Stimulated activated CD8-positive, alpha-beta memory T cell treated with anti-CD3 and anti-CD28 coated beads, Interleukin-15, amount 100 ng/mL, for 4 hours (primary cell): ENCODE results near the gene BEX2.
"Not testable (repeated sequence)": the region's sequence is repeated elsewhere in the genome, so short reads cannot be mapped to it uniquely, and the experiment has no call there.

Experiments
- DNase-seq, 2 donors: peaks; one replicate each; pipeline ENCODE4 v3.0.0-alpha.2; 2020; ENCODE audit warnings: low read depth in 2 of 2

The BEX2 gene

DNA sequence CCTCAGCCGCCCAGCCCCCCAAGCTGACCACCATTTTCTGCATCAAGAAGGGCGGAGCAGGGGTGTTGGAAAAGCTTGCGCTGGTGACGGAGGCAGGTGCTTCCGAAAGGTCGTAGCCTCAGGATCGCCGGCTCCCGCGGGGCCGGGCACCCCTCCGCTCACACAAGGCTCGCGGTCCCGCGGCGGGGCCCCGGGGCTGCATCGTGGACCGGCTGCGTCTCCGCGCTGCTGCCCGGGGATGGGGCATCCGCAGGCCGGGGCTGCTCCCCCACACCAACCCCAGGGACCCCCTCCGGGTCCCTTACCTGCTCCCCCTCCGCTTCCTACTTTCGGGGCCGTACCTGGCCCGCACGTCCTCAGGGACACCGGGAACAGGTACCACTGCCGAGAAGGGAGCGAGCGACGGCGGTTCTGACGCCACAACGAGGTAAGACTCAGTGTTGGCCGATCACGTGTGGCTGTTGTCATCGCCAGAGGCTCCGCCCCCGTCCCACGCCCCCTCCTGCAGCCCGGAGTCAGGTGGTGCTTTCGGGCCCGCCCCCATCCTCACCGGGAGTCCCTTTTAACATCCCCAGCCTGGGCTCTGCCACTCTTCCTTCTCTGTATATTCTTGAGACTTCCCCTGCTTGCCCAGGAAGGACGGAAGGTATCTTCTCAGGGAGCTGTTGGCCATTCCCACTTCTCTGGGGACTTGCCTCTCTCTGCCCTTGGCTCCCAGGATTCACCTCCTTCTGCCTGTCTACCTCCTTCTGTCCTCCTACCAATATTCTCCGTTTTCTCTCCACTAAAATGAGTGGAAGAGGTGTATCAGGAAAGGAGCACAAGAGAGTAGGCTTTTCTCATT lies at the start of gene BEX2:
Gene BEX2 (minus strand): TSS at position 436 of the 844 bp plus-strand sequence. CDS start 1,014 bp downstream, outside the sequence.
- DNase-seq = peak; percentile 64 to 75

DNA sequence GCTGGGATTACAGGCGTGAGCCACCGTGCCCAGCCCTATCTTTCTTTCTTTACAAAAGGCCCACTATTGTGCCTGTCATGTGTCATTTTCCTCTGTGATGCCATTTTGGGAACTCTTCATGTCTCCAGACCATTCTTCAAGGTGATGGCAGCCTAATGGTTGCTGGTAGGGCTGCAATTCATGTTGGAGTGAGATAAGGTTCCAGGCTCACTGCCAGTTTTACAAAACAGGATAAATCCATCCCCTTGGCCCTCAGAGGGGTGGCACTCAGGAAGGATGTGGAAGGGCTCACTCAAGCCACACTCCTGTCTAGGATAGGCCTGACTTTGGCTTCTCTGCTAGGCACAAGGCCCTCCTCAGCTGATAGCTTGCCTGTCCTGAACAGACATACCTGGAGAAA lies 49.3 kb upstream of the BEX2 start:
- no peak for DNase-seq

DNA sequence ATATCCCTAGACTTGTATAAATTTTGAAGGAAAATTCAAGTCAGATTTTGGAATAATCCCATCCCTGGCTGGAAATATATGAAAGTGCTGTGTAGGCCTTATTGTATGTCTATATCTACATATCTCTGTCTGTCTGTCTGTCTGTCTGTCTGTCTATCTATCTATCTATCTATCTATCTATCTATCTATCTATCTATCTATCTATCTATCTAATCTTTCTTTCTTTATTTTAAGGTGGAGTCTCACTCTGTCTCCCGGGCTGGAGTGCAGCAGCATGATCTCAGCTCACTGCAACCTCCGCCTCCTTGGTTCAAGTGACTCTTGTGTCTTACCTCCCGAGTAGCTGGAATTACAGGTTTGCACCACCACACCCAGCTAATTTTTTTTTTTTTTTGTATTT lies 48.8 kb upstream of the BEX2 start:
- DNase-seq = not testable (repeated sequence)

DNA sequence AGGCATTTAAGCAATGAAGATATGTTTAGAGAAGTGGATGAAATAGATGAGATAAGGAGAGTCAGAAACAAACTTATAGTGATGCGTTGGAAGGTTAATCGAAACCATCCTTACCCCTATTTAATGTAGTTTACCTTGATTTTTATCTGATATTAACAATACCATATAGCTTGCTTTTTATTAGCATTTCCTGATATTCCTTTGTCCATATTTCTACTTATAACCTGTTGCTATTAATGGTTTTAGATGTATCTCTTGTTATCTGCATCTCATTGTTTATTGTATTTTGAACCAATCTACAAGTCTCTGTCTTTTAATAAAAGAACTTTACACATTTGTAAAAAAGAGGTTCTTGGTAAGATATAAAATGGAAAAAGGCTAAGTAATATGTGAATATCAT lies 47.1 kb upstream of the BEX2 start:
- no peak for DNase-seq

DNA sequence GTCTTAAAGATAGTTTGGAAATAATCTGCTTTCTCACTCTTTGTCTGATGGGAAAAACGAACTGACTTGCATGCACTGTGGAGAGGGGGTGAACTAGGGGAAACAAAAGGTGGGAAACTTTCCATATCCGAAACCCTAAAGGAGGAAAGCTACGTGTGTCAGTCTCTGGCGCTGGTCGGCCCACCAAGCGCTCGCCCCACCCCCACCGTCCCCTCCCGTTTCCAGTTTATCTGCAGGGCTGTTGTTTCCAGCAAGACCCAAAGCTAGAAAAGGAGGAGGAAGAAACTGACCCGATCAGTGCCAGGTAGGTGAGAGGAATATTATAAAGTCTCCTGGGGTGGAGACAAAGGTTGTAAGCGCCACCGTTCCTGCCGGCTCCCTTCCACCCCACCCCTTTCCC lies 46.1 kb upstream of the BEX2 start:
- no peak for DNase-seq

DNA sequence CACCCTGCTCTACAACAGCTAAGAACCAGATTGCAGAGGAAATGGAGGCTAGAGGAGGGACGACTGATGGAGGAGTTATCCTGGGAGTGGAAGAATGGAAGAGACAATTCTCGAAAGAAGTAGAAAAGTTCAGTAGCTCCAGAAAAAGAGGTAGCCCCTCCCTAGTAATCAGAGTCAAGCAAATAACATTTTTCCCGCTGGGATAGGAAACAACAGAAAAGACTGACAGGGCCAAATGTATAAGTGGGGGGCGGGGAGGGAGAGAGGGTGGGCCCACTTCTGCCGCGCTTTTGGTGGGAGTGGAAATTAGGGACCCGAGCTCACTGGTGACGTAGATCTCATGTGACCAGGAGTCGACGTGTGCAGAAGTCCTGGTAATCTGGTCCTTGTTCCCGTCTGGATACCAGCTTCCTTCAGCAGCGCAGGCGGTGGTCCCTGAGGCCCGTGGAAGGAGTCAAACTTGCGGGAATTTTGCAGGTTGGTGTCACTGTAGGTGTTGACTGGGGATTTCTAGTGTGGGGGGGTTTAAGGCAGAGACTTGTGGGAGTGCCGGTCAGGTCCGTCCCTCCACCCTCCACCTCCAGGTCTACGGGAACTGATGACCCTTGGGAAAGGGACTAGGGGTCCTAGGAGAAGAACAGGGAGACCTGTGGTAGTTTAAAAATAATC lies 45.5 kb upstream of the BEX2 start, which contains the start of gene TCEAL9:
Gene TCEAL9 (plus strand): TSS at position 377 of the 669 bp plus-strand sequence. CDS start 1,179 bp downstream, outside the sequence.
- no peak for DNase-seq

DNA sequence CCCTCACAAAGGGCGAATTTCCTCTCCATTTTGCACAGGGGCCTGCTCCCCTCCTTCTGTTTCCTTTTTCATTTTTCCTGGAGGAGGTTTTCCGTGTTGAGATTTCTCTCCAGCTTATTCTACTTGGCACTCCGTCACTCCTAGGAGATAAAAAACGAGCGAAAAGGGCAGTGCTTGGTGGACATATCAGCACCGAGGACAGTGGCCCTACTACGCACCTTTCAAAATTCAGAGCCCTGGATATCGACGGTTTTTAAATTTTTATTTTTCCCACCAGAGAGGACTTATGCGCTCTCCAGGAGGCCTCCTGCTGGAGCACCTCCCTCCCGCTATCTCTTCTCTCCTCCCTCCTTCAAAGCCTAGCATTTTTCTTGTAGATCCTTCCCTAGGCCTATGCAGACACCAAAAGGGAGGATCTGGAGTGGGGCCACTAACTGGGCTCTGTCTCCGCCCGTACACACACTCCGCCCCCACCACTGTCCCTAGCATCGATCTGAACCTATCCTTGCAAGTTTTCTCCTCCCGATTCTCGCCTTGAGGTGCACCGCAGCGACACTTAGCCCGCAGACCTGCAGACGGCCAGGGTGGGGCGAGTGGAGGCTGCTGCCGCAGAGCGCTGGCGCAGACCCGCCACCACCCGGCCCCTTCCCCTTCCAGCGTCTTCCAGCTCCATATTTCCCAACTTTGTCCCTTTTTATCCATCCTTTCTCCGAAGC lies 37.0 kb upstream of the BEX2 start:
- DNase-seq = no peak

DNA sequence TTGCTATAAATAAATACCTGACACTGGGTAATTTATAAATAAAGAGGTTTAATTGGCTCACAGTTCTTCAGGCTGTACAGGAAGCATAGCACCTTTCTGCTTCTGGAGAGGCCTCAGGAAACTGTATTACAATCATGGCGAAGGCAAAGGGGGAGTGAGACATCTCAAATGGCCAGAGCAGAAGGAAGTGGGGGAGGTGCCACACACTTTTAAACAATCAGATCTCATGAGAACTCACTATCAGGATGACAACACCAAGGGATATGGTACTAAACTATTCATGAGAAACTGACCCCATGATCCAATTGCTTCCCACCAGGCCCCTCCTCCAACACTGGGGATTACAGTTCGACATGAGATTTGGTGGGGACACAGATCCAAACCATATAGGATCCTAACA lies 33.8 kb upstream of the BEX2 start:
- DNase-seq = no peak

DNA sequence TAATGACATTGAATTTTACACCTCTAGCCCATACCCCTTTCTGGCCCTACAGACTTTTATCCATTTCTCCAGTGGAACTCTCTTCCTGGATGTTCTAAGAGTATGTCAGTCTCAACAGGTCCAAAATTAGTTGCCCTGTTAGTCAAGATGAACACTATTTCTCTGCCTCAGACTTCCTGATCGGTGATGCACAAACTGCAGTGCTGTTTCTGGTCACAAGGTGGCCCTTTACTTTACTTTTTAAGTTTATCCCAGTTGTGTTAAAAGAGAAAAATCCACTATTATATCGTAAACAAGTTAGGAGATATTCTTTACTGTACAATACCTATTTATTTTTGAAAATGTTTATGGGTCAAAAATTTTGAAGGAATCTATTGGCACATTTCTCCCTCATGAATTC lies 32.3 kb upstream of the BEX2 start:
- DNase-seq = peak in 1 of 2 donors; percentile 1

DNA sequence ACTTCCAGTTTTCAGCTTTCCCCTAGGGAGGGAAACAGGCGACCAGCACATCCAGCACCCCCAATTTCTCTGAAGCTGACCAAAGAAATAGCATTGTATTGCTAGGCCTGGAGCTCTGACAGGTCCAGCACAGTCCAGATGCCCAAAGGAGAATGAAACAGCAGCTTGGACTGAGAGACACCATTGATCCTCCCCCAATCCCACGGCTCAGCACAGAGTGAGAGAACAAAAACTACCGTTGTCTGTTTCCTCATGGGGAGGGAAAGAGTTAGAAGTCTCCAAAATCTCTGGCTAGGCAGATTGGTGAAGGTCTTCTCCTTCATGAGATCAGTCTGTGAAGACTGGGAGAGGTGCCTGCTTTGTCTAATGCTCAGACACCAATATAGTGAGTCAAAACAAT lies 27.9 kb upstream of the BEX2 start:
- no peak for DNase-seq

DNA sequence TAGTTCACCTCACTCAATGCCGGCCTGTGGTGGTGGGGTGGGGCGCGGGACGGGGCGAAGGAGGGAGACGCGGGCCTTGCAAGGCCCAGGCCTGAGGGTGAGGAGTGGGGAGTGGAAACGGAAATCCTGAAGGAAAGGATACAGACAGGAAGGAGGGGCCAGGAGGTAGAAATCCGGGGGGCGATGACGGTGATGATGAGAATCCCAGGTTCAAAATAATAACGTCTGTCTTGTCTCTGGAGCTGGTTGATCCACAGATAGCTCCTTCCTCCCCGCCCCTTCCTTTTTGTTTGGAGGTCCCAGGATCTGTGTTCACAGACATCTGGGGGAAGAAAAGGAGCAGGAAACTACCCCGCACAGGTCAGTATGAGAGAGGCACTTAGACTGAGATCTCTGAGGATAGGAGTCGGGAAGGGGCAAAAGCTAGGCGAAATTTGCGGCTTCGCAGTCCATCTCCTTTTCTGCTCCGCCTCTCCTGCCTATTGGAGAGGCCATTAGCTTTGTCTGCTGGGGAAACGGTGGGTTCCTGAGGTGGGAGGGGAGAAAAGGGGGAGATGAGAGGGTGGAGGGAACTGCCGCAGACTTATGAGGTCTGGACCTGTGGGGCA lies 20.0 kb upstream of the BEX2 start:
- DNase-seq = no peak

DNA sequence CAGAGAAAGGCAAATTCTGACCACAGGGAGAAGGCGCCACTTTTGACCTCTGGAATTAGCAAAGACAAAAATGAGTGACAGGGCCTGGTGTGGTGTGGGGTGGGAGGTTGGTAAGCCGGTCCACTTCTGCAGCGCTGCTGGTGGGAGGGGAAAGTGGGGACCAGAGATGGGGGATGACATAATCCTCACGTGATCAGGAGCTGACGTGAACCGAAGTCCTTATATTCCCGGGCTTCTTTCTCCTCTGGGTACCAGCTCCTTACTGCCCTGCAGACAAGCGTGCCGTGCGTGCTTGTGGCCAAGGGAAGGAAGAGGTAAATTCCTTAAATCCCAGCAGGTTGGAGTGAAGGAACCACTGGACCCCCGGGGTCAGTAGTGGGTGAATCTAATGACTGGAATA lies 19.2 kb upstream of the BEX2 start, which contains the start of gene TCEAL7:
Gene TCEAL7 (plus strand): TSS at position 249 of the 400 bp plus-strand sequence. CDS start 1,165 bp downstream, outside the sequence.
- DNase-seq = no peak

DNA sequence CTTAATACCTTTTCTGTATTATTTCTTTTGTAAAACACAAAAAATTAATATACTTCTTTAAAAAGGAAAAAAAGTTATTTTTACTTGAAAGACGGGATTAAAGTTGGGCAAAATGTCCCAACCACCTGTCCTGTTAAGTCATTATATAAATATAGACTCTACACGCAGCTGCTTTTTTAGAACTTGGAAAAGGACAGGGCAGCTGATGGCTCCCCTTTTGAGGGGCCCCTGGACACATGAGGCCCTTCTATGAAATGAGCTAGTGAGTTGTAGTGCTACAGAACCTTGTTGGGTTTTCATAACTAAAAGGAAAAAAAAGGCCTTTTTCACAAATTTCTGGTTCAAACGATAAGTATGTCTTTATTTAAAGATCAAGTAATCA lies 600 bp upstream of the BEX2 start:
- no peak for DNase-seq

DNA sequence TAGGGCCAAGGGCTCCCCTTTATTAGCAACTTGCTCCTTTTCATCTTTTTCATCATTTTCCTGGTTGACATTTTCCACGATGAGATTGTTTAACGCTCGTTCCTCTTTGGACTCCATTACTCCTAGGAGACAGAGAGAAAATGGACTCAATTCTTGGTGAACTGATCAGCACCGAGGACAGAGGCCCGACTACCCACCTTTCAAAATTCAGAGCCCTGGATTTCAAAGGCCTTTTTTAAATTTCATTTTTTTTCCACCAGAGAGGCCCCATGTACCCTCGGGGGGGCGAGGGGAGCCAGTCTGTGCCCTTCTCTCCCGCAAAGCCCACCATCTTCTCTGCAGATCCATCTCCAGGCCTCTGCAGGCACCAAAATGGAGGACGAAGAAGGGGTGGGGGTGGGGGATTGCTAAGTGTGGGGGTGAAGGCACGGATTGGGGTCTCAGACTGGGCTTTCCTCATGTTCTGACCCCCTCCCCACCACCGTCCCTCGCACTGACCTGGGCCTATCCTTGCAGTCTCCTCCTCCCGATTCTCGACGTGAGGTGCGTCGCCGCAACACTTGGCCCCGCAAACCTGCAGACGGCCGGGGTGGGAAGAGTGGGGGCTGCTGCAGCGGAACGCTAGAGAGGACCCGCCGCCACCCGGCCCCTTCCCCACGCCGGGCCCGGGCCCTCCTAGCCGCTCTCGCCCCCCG lies 783 bp downstream of the BEX2 start:
- DNase-seq = no peak

DNA sequence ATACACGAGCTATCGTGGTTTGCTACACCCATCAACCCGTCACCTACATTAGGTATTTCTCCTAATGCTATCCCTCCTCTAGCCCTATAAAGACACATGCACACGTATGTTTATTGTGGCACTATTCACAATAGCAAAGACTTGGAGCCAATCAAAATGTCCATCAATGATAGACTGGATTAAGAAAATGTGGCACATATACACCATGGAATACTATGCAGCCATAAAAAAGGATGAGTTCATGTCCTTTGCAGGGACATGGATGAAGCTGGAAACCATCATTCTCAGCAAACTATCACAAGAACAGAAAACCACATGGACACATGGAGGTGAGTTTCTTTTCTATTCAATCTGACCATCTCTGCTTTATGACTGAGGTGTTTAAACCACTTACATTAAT lies 5.1 kb downstream of the BEX2 start:
- DNase-seq = not testable (repeated sequence)

DNA sequence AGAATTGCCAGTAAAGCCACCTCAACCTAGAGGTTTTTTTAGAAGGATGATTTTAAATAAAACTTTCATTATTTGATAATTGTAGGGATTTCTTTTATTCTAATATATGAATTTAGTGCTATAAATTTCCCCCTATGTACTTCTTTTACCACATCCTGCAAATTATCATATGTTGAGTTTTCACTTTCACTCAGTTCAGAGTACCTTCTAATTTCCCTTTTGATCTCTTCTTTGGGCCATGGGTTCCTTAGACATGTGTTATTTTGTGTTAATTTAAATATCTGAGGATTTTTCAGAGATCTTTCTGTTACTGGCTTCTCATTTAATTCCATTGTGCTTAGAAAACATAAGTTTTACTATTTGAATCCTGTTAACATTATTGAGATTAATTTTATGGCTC lies 6.1 kb downstream of the BEX2 start:
- no peak for DNase-seq

DNA sequence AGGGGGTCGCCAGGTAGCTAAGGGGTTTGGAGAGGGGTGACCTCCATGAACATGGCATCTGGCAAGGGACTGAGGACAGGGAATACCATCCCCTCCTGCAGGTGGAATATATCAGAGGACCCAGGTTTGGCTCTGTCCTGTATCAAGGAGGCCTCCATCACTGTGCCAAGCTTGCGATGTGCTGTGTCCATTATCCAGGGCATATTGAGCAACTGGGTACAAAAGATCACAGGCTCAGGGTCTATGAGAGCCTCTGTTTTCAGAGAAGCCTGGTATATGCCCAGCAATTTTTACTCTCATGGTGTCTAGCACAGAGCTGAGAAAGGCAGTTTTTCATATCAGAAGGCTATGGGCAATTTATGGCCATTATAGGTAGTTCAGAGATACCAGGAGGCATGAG lies 17.7 kb downstream of the BEX2 start:
- no peak for DNase-seq

DNA sequence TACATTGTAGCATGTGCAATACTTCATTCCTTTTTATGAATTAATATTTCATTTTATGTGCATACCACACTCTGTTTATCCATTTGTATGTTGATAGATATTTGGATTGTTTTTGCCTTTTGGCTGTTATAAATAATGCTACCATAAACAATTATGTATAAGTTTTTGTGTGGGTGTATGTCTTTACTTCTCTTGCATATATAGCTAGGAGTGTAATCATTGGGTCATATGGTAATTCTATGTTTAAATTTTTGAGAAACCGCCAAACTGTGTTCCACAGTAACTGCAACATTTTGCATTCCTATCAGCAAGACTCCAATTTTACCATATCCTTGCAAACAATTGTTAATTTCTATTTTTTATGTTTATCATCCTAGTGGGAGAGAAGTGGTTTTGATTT lies 31.2 kb downstream of the BEX2 start:
- no peak for DNase-seq

DNA sequence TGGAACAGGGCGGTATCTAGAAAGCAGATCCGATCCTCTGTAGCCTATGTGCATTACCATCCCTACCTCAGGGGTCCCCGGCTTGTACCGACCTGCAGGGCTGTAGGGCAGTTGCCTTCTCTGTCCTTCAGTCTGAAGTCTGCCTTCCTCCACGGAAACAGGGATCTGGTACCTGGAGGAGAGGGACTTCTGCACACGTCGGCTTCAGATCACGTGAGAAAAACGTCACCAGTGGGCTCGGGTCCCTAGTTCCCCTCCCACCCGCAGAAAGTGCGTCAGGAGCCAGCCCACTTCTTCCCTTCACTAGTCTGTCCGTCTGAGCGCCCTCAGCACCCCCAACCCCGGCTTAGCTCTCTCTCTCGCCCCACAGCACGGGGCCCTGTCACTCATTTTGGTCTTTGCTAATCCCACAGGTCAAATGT lies 34.2 kb downstream of the BEX2 start, which contains the start of gene TCEAL5:
Gene TCEAL5 (minus strand): TSS at position 170 of the 422 bp plus-strand sequence. CDS start 2,187 bp downstream, outside the sequence.
- no peak for DNase-seq

DNA sequence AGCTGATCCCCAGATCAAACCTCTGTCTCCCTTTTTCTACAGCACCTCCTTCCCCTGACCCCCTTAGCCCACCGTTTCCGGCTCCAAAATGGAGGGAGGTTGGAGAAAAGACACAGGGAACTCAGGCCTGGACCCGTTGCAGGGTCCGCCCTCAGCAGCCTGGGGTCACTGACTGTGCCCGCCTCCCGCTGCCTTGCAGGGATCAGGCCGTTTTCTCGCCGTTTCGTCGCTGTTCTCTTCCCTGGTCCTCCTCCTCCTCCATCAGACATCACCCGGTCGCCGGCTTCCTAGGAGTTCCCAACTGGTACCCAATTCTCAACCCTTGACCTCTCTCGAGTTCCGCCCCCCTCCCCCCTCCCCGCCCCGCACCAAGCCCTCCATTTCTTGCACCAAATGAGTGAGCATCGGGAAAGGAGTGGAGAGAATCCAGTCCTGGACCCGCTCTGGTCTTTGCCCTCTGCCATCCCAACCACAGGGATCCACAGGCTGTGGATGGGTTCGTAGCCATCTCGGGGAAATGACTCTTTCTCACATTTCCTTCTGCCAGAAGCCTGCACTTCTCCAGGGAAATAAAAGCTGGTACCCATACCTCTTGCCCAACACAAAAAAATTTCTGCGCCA lies 34.7 kb downstream of the BEX2 start:
- DNase-seq = no peak

DNA sequence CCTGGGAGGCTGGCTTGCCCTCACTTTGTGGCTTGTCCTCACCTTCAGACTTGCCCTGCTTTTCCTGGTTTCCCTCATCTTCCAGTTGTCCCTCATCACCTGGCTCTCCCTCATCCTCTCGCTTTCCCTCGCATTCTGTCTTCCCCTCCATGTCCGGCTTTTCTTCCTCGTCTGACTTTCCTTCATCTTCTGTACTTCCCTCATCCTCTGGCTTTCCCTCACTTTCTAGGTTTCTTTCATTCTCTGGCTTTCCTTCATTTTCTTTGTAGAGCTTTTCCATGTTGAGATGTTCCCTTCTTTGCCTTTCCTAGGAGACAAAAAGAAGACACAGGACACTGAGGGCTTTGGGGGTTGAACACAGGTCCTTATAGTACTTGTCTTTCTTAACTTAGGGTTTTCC lies 36.5 kb downstream of the BEX2 start:
- DNase-seq = no peak
